GM10248 (cell line): ENCODE data around the gene TRIM15.
"Not testable (repeated sequence)": the region's sequence is repeated elsewhere in the genome, so short reads cannot be mapped to it uniquely, and the experiment has no call there.

ENCODE experiments used
- CTCF ChIA-PET: fragments of 300-600 bp; sonication (Branson Sonifier 250); formaldehyde crosslinking; extraction: SDS; loops from one replicate; lab custom pipeline; 2021; ENCODE audit warnings: antibody characterized with exemption; lab: Yijun Ruan, JAX
- POLR2A ChIA-PET: fragments of 350-650 bp; sonication (Branson Sonifier 250); formaldehyde crosslinking; extraction: SDS; loops from one replicate; lab custom pipeline; 2020; ENCODE audit warnings: antibody characterized with exemption; lab: Yijun Ruan, JAX
- DNase-seq: peaks from one replicate; pipeline ENCODE4 v3.0.0; 2012; ENCODE audit errors: extremely low spot score
- CTCF ChIP-seq: IDR thresholded peaks from 2 replicates; pipeline ENCODE4 v1.5.1; 2012; ENCODE audit warnings: mild to moderate bottlenecking, low read depth; ENCODE audit errors: extremely low read depth, missing control alignments, control extremely low read depth

The TRIM15 gene

GRCh38 chr6:30135147-30135546 is 28.2 kb upstream of the TRIM15 start:
- ChIA-PET POLR2A (no interaction called here), CTCF (interaction anchor here (1.3 to 10.1 kb wide), 2 partner anchors 12 to 30 kb away, joined by 4 to 313 read pairs; no protein-coding TSS in a partner anchor)
- no peak for TF ChIP-seq CTCF
- DNase-seq = no peak

GRCh38 chr6:30135757-30136156 is 27.6 kb upstream of the TRIM15 start, which contains the start of gene TRIM40:
TRIM40 (plus strand) TSS chr6:30136140; CDS start chr6:30137037, 897 bp downstream.
- TF ChIP-seq CTCF = no peak
- no peak for DNase-seq
- CTCF ChIA-PET = interaction anchor here (1.3 to 10.1 kb wide), 3 partner anchors 12 to 31 kb away, joined by 3 to 313 read pairs (median 4); no protein-coding TSS in a partner anchor
- POLR2A ChIA-PET = no interaction called here

- POLR2A ChIA-PET = no interaction called here
- CTCF ChIA-PET = interaction anchor here (1.3 to 10.1 kb wide), 3 partner anchors 11 to 32 kb away, joined by 3 to 313 read pairs (median 4); no protein-coding TSS in a partner anchor
- DNase-seq = no peak
- no peak for TF ChIP-seq CTCF
Measured at GRCh38 chr6:30136570-30137286, 26.6 kb upstream of the TRIM15 start.

GRCh38 chr6:30140240-30140639 is 23.1 kb upstream of the TRIM15 start:
- DNase-seq, POLR2A ChIA-PET: not testable (repeated sequence)
- CTCF ChIA-PET = interaction anchor here (8.6 kb wide), 1 partner anchor 8 kb away, joined by 67 read pairs; no protein-coding TSS in a partner anchor

GRCh38 chr6:30142665-30143064 is 20.7 kb upstream of the TRIM15 start:
- POLR2A ChIA-PET = no interaction called here
- CTCF ChIA-PET = interaction anchor here (1.1 to 8.6 kb wide), 3 partner anchors 11 to 216 kb away, joined by 3 to 67 read pairs (median 5); no protein-coding TSS in a partner anchor
- no peak for DNase-seq
- no peak for TF ChIP-seq CTCF

GRCh38 chr6:30143780-30144179 is 19.6 kb upstream of the TRIM15 start:
- POLR2A ChIA-PET = no interaction called here
- DNase-seq = no peak
- CTCF ChIA-PET = interaction anchor here (1.1 to 8.6 kb wide), 3 partner anchors 12 to 215 kb away, joined by 3 to 67 read pairs (median 5); no protein-coding TSS in a partner anchor
- no peak for TF ChIP-seq CTCF

- ChIA-PET POLR2A (no interaction called here), CTCF (interaction anchor here (8.6 kb wide), 1 partner anchor 13 kb away, joined by 67 read pairs; no protein-coding TSS in a partner anchor)
- no peak for TF ChIP-seq CTCF
- no peak for DNase-seq
Measured at GRCh38 chr6:30144811-30145210, 18.5 kb upstream of the TRIM15 start.
